HFFc6 (cell line): ENCODE data around the gene NSL1. TPM values are rescaled to one million over a fixed set of nuclear protein-coding genes. Genes with fewer than 3 reads are reported as not detected.

Source experiments
- DNase-seq: peaks from one replicate; pipeline ENCODE4 v3.0.0-alpha.2; 2018
- H3K27ac Mint-ChIP-seq: 2 replicates; pipeline ENCODE4 v1.8.0; 2020; ENCODE audit warnings: mild to moderate bottlenecking, mixed read lengths
- H3K27me3 Mint-ChIP-seq: 2 replicates; pipeline ENCODE4 v1.8.0; 2021; ENCODE audit warnings: mild to moderate bottlenecking, moderate library complexity, mixed read lengths; ENCODE audit not compliant: insufficient read depth
- H3K36me3 Mint-ChIP-seq: 2 replicates; pipeline ENCODE4 v1.8.0; 2021; ENCODE audit warnings: low read depth, mixed read lengths
- H3K4me1 Mint-ChIP-seq: 2 replicates; pipeline ENCODE4 v1.8.0; 2020; ENCODE audit warnings: low read depth, mixed read lengths
- H3K4me3 Mint-ChIP-seq: 2 replicates; pipeline ENCODE4 v1.8.0; 2020; ENCODE audit warnings: mild to moderate bottlenecking, moderate library complexity, mixed read lengths
- H3K9me3 Mint-ChIP-seq: 2 replicates; pipeline ENCODE4 v1.8.0; 2020; ENCODE audit warnings: mild to moderate bottlenecking, mixed read lengths
- CTCF ChIP-seq: fragments of 200-600 bp; sonication (generic); IDR thresholded peaks from 2 replicates; pipeline ENCODE4 v1.5.0; 2021; ENCODE audit warnings: antibody characterized with exemption, mild to moderate bottlenecking
- total RNA-seq, 6 experiments: library from RNA; stranded (reverse); fragmentation: NEBNext Ultra II Directional; extraction: Animal tissue kit (Norgen Biotek cat#: 25700); gene quantifications; 2 replicates in 1 of 6; 3 replicates in 5 of 6; pipeline ENCODE4 v1.2.3, GENCODE V29; 2021

Gene NSL1
- total RNA-seq, 6 experiments from 2014 or later = 28.7 to 35.1 (median 30.4) TPM

GRCh38 chr1:212794561-212795014, 3.0 kb upstream of the NSL1 start:
- no peak for TF ChIP-seq CTCF
- no peaks in the 10 kb centered on the region for H3K9me3 Mint-ChIP-seq
- peaks cover 34% of the 10 kb centered on the region for H3K4me1 Mint-ChIP-seq
- peaks cover 11% of the 10 kb centered on the region for H3K36me3 Mint-ChIP-seq
- H3K27ac Mint-ChIP-seq = no peak overlapping the region
- H3K4me3 Mint-ChIP-seq = no peak overlapping the region
- peaks cover 2% of the 10 kb centered on the region; the same call in 1 of the 2 replicates for H3K27me3 Mint-ChIP-seq
- no peak for DNase-seq

- H3K27ac Mint-ChIP-seq = peak overlapping the region; percentile 97
- H3K4me1 Mint-ChIP-seq = peaks cover 34% of the 10 kb centered on the region
- peak overlapping the region; percentile 94 for H3K4me3 Mint-ChIP-seq
- no peak for DNase-seq
- no peak for TF ChIP-seq CTCF
- H3K27me3 Mint-ChIP-seq = peaks cover 2% of the 10 kb centered on the region; the same call in 1 of the 2 replicates
- no peaks in the 10 kb centered on the region for H3K9me3 Mint-ChIP-seq
- H3K36me3 Mint-ChIP-seq = peaks cover 5% of the 10 kb centered on the region
Measured at GRCh38 chr1:212792396-212792908, 875 bp upstream of the NSL1 start.

GRCh38 chr1:212791261-212791675, 309 bp downstream of the NSL1 start:
- Mint-ChIP-seq H3K4me1 (peaks cover 29% of the 10 kb centered on the region), H3K4me3 (peak overlapping the region; percentile 94), H3K27me3 (peaks cover 2% of the 10 kb centered on the region; the same call in 1 of the 2 replicates), H3K9me3 (no peaks in the 10 kb centered on the region), H3K27ac (peak overlapping the region; percentile 97), H3K36me3 (peaks cover 5% of the 10 kb centered on the region)
- DNase-seq = peak; percentile 84
- TF ChIP-seq CTCF = no peak

GRCh38 chr1:212785871-212786270, 5.7 kb downstream of the NSL1 start:
- no peak for DNase-seq
- Mint-ChIP-seq H3K9me3 (no peaks in the 10 kb centered on the region), H3K4me1 (peaks cover 17% of the 10 kb centered on the region), H3K36me3 (peaks cover 7% of the 10 kb centered on the region), H3K27ac (0 out of 2 replicates have a peak overlapping the region, but pooled peaks have one; percentile 4), H3K27me3 (0 out of 2 replicates have a peak, but pooled peaks cover 2% of the 10 kb centered on the region), H3K4me3 (no peak overlapping the region)
- TF ChIP-seq CTCF = no peak

GRCh38 chr1:212783976-212784375, 7.6 kb downstream of the NSL1 start:
- Mint-ChIP-seq H3K4me3 (no peak overlapping the region), H3K4me1 (peaks cover 17% of the 10 kb centered on the region), H3K36me3 (peaks cover 7% of the 10 kb centered on the region), H3K27me3 (0 out of 2 replicates have a peak, but pooled peaks cover 2% of the 10 kb centered on the region), H3K27ac (no peak overlapping the region), H3K9me3 (no peaks in the 10 kb centered on the region)
- TF ChIP-seq CTCF = no peak
- no peak for DNase-seq
